Transverse colon (tissue), 4 donors: ENCODE results near the gene ACAP3. TPM values are rescaled to one million over a fixed set of nuclear protein-coding genes. Genes with fewer than 3 reads are reported as not detected.

Experiments
- DNase-seq: peaks from one replicate; pipeline ENCODE4 v3.0.0-alpha.2; 2019
- H3K27ac ChIP-seq, 4 donors: fragments of 200-600 bp; sonication (generic); 2 replicates each; pipeline ENCODE4 v1.5.1; 2016 to 2018; ENCODE audit warnings: inconsistent platforms in 4 of 4
- H3K27me3 ChIP-seq: fragments of 200-600 bp; sonication (generic); 2 replicates; pipeline ENCODE4 v1.5.1; 2017; ENCODE audit warnings: inconsistent platforms
- H3K36me3 ChIP-seq, 4 donors: fragments of 200-600 bp; sonication (generic); 2 replicates each; pipeline ENCODE4 v1.5.1; 2017 to 2019; ENCODE audit warnings: inconsistent platforms in 4 of 4
- H3K4me1 ChIP-seq, 4 donors: fragments of 200-600 bp; sonication (generic); 2 replicates each; pipeline ENCODE4 v1.5.1; 2017 to 2020; ENCODE audit warnings: inconsistent platforms in 4 of 4
- H3K4me3 ChIP-seq, 4 donors: fragments of 200-600 bp; sonication (generic); 1 replicate in 1 of 4; 2 replicates in 3 of 4; pipeline versions ENCODE4 v1.5.1 to v1.6.1; 2017 to 2019; ENCODE audit warnings: inconsistent platforms in 4 of 4
- H3K9me3 ChIP-seq, 2 donors: fragments of 200-600 bp; sonication (generic); 2 replicates each; pipeline ENCODE4 v1.5.1; 2017 to 2019; ENCODE audit warnings: inconsistent platforms in 2 of 2
- EP300 ChIP-seq: sonication (generic); formaldehyde crosslinking; IDR thresholded peaks from one replicate; pipeline ENCODE4 v1.6.1; 2017; ENCODE audit warnings: antibody characterized with exemption, low read depth
- POLR2A ChIP-seq: fragments of 450-650 bp; IDR thresholded peaks from one replicate; pipeline ENCODE4 v1.6.1; 2016; ENCODE audit warnings: antibody characterized with exemption, mild to moderate bottlenecking, moderate library complexity
- POLR2AphosphoS5 ChIP-seq, 3 donors: sonication (generic); formaldehyde crosslinking; IDR thresholded peaks; one replicate each; pipeline ENCODE4 v1.6.1; 2016; ENCODE audit warnings: antibody characterized with exemption in 3 of 3
- WGBS, 2 donors: methylation state at CpG; one replicate each; pipeline ENCODE4 v1.1.5; 2018; ENCODE audit warnings: low coverage in 1 of 2; 5-methylcytosine and 5-hydroxymethylcytosine counted together
- in situ Hi-C, 4 donors: fragments of 200-750 bp; cut with MboI; loops; one replicate each; pipeline versions ENCODE4 v1.15.0 to v1.15.1; 2017; ENCODE audit warnings: low sequenced_read_pairs in 3 of 4, low pct_ligation_motif_present in 1 of 4, low pct_unique_long_range_greater_than_20kb in 1 of 4
- intact Hi-C: fragments of 100-400 bp; cut with DNase I; formaldehyde crosslinking; loops from one replicate; pipeline ENCODE4 v1.15.1; 2023; ENCODE audit warnings: low total_unique reads
- total RNA-seq, 4 donors: library from RNA; depleted of rRNA; stranded (reverse); fragments of >200 nt; gene quantifications; one replicate each; pipeline ENCODE4 v1.1.0, GENCODE V29; 2016
- TF ChIP-seq, protein P1 (sequence below), 5 experiments: fragments of 200-600 bp in 3 of 5; fragments of 450-650 bp in 2 of 5; sonication (generic) in 3 of 5; IDR thresholded peaks; 1 replicate in 2 of 5; 2 replicates in 3 of 5; pipeline ENCODE4 v1.5.1; 2016 to 2017; ENCODE audit warnings: antibody characterized with exemption in 5 of 5, inconsistent platforms in 3 of 5, mild to moderate bottlenecking in 2 of 5, moderate library complexity in 1 of 5

ACAP3 gene
- total RNA-seq, 4 donors from 2014 or later = 52.4 to 190 (median 99.5) TPM

DNA sequence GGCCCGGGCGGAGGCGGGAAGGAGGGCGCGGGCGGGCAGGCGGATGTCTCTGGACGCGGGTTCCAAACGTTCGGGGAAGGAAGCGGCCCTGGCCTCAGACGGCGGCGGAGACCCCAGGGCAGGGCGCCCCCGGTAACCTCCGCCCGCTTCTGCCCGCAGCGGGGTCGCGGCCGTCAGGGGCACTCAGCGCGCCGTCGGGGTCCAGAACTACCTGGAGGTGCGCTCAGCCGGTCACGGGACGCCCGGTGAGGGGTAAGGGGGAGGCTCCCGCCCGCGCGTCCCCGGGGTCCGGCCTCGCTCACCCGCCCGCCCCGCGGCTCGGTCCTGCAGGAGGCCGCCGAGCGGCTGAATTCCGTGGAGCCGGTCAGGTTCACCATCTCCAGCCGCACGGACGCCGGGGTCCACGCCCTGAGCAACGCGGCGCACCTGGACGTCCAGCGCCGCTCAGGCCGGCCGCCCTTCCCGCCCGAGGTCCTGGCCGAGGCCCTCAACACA, 1.1 kb upstream of the ACAP3 start:
- in situ Hi-C loops = no loop called here
- Histone ChIP-seq H3K4me3 (peak overlapping the region; percentile 73 to 95 (median 88)), H3K36me3 (peaks cover 0 to 13% (median 5%) of the 10 kb centered on the region in 4 donors), H3K27me3 (no peaks in the 10 kb centered on the region), H3K27ac (peak overlapping the region; percentile 92 to 97 (median 96)), H3K9me3 (no peaks in the 10 kb centered on the region), H3K4me1 (peaks cover 32 to 50% (median 48%) of the 10 kb centered on the region in 4 donors)
- 0% methylated on average over 14 of the region's 66 CpGs; no CpG with 5 or more reads in 1 of the 2 donors for WGBS, 2 donors
- intact Hi-C loops = no loop called here
- TF ChIP-seq POLR2AphosphoS5 (IDR thresholded peaks at IDR 0.05) = no peak
- peak; percentile 43 for DNase-seq

DNA sequence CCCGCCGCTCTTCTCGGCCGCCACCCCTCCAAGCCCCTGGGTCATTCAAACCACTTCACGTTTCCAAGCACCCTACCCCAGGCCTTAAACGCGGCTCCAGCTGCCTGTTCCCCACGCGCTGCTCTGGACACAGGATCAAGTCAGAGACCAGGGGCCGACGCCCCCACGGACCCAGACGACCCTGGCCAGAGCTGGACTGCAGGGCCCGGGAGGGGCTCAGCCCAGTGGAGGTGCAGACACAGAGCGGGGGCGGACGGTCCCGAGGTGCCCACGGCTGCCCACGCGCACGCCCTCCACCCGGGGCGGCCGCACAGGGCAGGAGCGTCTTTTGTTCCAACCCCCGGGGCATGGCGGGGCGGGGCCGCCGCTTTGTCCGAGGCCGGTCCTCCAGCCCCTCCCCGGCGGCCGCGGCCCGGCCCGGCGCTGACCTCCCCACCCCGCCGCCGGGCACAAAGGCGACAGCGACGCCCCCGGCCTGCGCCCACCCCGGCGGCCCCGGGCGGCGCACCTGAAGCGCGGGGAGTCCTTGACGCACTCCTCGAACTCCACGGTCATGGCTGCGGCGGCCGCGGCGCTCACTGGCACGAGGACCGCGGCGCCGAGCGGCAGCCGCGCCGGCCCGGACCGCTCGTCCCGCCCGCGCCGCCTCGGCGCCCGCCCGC, 338 bp downstream of the ACAP3 start:
- peak; percentile 54 for DNase-seq
- Histone ChIP-seq H3K36me3 (peaks cover 0 to 3% (median under 1%) of the 10 kb centered on the region in 4 donors), H3K4me1 (peaks cover 32 to 57% (median 50%) of the 10 kb centered on the region in 4 donors), H3K27me3 (no peaks in the 10 kb centered on the region), H3K9me3 (no peaks in the 10 kb centered on the region), H3K27ac (peak overlapping the region; percentile 92 to 97 (median 96)), H3K4me3 (peak overlapping the region; percentile 67 to 95 (median 78))
- TF ChIP-seq POLR2A (no peak), POLR2AphosphoS5 (IDR thresholded peaks at IDR 0.05) (no peak)
- TF ChIP-seq, protein P1, sequence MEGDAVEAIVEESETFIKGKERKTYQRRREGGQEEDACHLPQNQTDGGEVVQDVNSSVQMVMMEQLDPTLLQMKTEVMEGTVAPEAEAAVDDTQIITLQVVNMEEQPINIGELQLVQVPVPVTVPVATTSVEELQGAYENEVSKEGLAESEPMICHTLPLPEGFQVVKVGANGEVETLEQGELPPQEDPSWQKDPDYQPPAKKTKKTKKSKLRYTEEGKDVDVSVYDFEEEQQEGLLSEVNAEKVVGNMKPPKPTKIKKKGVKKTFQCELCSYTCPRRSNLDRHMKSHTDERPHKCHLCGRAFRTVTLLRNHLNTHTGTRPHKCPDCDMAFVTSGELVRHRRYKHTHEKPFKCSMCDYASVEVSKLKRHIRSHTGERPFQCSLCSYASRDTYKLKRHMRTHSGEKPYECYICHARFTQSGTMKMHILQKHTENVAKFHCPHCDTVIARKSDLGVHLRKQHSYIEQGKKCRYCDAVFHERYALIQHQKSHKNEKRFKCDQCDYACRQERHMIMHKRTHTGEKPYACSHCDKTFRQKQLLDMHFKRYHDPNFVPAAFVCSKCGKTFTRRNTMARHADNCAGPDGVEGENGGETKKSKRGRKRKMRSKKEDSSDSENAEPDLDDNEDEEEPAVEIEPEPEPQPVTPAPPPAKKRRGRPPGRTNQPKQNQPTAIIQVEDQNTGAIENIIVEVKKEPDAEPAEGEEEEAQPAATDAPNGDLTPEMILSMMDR (IDR thresholded peaks at IDR 0.05) = no peak
- intact Hi-C loops = no loop called here
- WGBS, 2 donors = 4% methylated on average over 9 of the region's 83 CpGs; no CpG with 5 or more reads in 1 of the 2 donors
- in situ Hi-C loops = no loop called here

DNA sequence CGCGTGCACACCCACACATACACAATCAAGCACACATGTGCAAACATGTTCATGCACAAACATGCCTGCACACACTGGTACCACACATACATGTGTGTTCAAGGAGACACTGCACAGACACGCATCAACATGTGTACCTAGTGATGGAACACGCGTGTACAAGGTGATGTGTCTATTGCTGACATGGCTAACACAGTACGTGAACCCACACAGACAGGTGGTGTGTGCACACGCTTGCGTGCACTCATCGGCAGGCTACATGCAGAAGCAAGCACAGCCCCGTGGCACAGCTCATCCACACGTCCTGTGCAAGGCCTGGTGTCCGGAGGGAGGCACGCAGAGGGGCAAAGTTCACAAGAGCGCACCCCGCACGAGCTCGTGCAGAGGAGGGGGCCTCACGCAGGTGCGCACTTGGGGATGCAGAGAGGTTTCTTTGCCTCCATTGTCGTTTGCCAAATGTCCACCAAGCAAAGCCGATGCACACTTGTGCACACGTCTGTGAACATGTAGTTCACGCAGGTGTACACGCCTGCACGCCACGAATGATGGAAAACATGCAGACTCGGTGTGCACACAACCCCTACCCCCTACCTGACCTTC, 969 bp downstream of the ACAP3 start:
- peak overlapping the region; percentile 92 to 97 (median 96) for H3K27ac ChIP-seq
- no peaks in the 10 kb centered on the region for H3K9me3 ChIP-seq
- TF ChIP-seq POLR2A (no peak), EP300 (no peak), POLR2AphosphoS5 (IDR thresholded peaks at IDR 0.05) (no peak)
- TF ChIP-seq, protein P1 (IDR thresholded peaks at IDR 0.05) = no peak
- 33% methylated on average over 27 of the region's 27 CpGs; no CpG with 5 or more reads in 1 of the 2 donors for WGBS, 2 donors
- no peaks in the 10 kb centered on the region for H3K36me3 ChIP-seq
- in situ Hi-C loops = no loop called here
- intact Hi-C loops = no loop called here
- H3K4me3 ChIP-seq = peak overlapping the region; percentile 67 to 95 (median 78)
- DNase-seq = no peak
- no peaks in the 10 kb centered on the region for H3K27me3 ChIP-seq
- peaks cover 32 to 57% (median 50%) of the 10 kb centered on the region in 4 donors for H3K4me1 ChIP-seq

DNA sequence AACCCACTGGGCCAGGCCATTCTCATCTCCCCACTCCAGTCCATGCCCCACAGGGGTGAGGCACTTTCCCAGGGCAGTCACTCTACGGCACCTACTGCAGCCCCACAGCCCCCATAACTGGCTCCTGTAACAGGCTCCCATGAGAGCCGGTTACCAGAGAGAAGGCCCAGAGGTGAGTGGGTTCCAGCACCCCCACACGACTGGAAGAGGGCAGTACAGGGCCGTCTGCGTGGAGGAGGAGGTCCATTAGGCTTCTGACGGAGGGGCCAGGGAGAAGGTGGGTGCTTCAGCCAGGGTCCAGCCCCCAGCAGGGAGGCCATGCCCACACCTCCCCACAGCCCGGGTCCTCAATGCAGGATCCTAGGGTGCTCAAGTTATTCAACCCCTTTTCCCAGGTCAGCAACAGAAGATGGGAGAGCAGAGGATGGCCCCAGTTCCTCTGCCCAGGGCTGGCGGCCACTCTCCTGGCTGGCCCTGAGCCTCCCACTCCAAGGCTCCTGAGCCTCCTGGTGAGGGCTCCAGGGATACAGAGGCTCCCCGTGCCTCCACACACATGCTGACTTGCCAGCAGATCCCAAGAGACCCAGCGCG, 1.6 kb downstream of the ACAP3 start:
- intact Hi-C loops = no loop called here
- TF ChIP-seq EP300 = no peak
- TF ChIP-seq POLR2A = no peak
- TF ChIP-seq POLR2AphosphoS5 (IDR thresholded peaks at IDR 0.05) = no peak
- TF ChIP-seq, protein P1 (IDR thresholded peaks at IDR 0.05) = no peak

More for the DNA sequence above, 1.6 kb downstream of the ACAP3 start:
- Histone ChIP-seq H3K27me3 (no peaks in the 10 kb centered on the region), H3K36me3 (no peaks in the 10 kb centered on the region), H3K4me1 (peaks cover 32 to 57% (median 50%) of the 10 kb centered on the region in 4 donors), H3K9me3 (no peaks in the 10 kb centered on the region), H3K27ac (peak overlapping the region; percentile 80 to 96 (median 86)), H3K4me3 (peak overlapping the region in 3 of 4 donors; percentile 19 to 95 (median 84))
- DNase-seq = no peak
- in situ Hi-C loops = no loop called here
- 27% methylated on average over 9 of the region's 11 CpGs; no CpG with 5 or more reads in 1 of the 2 donors for WGBS, 2 donors
